ENCODE data around the gene ABLIM2. TPM values are rescaled to one million over a fixed set of nuclear protein-coding genes. Genes with fewer than 3 reads are reported as not detected.

The ABLIM2 gene
- total RNA-seq, 1 donor from 2014 or later, result 2.6 TPM

DNA sequence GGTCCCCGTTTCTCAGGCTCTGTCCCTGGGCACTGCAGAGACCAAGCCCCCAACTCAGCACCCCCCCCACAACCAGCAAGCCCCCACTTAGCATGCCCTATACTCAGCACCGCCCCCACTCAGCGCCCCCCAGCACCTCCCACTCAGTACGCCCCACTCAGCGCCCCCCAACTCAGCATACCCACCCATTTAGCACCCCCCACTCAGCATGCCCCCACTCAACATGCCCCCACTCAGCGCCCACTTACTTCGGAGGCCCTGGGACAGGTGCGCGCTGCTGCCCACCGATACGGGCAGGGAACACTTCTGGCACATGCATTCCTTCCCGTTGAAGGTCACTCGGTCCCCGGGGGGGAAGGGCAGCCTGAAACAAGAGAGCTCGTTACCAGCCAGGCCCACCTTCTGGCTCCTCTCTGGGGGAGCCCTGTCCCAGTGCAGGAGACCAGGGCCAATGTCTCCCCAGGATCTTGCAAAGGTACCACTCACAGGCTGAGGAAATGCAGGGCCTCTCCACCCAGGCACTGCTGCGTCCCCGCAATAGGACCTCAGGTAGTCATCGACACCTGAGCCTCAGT lies 70.6 kb downstream of the ABLIM2 start:
- no peak for DNase-seq (ENCODE audit: low read depth in 2 of 2)

DNA sequence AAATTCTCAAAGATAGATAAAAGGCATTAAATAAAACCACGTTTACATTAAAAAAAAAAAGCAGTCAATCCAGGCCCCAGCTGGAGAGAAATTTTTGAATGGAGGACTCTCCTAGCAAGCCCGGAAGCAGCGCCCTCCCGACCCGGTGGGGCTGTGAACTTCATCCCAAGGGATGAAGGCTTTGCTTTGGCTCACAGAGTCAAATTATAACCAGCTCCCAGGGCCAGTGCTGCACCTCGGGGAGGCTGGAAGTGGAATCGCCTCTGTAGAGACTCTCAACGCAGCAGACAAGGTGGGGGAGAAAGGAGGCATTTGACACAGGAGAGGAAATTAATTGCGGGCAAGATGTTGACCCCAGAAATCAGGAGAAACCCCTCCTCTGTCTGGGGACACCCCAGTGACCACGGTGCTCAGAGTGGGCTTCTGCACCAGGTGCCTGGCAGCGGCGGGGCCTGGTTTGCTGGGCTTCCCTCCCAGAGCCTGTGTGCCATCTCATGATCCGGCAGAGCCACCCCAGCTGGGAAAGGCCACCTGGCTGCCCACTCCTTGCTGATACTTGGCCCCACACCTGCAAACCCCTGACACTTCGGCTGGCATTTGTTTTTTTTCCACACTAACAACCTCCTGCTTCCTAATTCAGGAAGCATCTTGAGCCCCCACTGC lies 71.7 kb downstream of the ABLIM2 start:
- no peak for DNase-seq (ENCODE audit: low read depth in 2 of 2)

DNA sequence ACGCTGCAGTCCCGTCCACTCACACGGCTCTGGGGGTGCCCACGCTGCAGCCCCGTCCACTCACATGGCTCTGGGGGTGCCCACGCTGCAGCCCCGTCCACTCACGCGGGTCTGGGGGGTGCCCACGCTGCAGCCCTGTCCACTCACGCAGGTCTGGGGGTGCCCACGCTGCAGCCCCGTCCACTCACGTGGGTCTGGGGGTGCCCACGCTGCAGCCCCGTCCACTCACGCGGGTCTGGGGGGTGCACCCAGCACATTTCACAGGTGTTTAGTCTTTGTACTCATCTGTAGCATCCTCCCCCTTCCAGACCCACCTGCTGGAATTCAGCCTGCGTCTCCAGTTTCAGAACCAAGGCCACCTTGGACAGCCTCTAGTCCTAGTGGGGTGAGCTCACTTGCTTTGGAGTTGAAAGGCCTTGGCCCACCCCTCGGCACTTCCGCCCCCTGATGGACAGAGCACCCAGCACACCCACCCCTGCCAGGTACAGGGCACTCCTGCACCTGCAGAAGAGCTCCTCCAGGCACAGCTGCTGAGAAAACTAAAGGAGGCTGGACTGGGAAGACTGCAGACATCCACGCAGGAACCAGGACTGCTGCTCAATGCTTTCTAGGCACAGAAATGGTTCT lies 73.0 kb downstream of the ABLIM2 start:
- no peak for DNase-seq (ENCODE audit: low read depth in 2 of 2)

DNA sequence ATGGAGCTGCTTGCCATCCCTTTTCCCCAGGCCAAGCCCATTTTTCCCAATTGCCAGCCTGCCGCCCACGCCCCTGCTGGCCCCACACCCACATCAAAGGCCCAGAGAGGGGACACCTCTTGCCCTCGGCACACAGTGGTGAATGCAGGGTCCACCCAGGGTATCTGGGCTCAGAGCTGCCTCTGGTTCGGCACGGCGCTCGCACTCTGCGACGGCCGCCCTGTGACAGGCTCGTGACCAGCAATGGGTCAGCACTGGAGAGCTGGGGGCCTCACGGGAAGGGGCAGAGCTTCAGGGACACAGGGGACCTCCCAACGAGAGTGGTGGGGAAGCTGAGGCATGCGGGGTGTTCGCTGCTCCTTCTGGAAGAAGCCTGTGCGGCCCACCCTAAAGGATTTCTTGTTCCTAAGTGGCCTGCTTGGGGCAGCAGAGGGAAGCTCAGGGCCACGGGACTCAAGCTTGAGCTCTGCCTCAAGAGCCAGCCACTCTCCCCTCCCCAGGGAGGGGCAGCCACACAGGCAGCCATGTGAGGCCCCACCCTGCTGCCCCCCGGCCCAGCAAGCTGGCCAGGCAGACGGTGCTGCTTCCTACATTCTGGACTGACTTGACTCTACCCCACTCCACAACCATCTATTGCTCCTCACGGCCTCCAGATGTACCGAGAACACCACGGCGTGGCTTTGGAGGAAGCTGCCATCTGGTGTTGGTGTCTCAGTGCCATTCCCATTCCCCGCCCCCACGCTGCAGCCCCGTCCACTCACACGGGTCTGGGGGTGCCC lies 73.7 kb downstream of the ABLIM2 start:
- DNase-seq (ENCODE audit: low read depth in 2 of 2), result no peak

DNA sequence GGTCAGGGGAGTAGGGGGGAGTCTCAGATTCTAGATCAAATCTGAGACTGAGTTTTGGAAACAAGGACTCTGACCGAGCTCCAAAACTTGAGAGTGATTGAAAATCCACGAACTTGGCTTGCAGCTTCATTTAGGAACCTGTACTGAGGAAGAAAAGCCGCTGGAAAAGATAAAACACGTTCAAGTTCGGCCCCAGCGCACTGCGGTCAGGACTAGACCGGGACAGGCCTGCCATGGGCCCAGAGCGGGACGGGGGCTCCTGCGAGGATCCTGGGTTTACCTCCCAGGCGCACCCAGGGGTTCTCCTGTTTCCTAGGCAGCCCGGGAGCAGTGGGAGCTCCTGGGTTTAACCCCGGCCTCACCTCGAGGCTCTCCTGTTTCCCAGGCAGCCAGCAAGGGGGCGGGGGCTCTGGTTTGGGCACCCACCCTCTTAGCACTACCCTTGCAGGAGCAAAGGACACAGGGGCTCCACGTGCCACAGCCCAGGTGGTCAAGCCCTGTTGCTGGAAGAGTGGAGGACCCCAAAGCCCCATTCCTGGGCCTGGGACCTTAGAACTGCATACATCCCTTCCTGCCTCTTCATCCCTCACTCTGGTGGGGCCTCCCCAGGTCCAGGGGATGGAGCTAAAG lies 74.5 kb downstream of the ABLIM2 start:
- no peak for DNase-seq (ENCODE audit: low read depth in 2 of 2)

DNA sequence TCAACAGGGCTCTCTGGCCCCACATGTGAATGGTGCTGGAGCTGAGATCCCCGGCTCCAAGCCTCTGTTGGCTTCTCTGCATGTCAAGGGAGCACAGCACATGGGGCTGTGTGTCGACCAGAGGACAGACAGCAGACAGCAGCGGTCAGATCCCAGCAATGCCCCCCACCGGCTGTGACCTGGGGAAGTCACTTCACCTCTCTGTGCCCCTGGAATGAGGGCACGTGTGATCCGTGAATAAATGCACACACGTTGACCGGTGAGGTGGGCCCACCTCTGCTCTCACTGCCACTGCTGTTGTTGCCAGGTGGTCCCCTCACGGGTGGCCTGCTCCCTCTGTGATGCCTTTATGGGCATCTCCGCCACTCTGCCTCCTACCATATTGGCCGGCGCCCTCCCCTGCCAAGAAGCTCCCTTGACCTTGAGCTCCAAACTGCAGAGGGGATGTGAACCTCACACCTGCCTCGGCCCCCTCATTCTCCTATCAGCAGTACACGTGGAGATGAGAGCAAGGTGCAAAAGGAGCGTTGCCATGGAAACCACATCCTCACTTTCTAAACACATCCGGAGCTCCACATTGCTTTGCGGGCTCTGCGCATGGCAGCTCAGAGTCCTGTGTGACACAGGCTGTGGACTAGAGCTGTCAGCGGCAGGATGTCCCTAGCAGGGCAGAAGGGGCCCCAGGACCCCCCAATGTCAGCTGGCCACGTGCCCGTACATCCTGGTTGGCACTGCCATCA lies 75.4 kb downstream of the ABLIM2 start:
- DNase-seq (ENCODE audit: low read depth in 2 of 2), result no peak

DNA sequence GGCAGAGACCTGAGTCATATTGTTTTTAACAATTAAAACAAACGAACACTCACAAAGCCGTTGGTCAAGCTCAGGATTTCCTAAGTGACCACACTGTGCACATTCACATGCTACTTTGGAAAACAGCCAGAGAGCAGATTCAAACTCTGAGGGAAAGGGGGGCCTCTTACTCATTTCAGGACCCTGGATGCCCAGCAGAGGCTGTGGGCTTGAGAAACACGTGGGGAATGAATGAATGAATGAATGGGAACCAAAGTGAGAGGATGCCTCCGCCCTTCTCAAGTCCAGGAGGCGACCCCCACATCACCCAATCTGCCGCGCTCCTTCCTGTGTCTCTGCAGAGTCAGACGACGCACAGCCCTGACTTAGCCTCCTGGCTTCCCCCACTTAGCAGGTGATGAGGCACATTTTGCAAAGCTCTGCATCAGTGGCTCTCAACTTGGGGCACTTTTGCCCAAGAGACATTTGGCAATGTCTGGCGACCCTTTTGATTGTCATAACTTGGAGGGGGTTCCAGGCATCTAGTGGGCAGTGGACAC lies 76.0 kb downstream of the ABLIM2 start:
- DNase-seq (ENCODE audit: low read depth in 2 of 2), result peak; percentile 85 to 93

DNA sequence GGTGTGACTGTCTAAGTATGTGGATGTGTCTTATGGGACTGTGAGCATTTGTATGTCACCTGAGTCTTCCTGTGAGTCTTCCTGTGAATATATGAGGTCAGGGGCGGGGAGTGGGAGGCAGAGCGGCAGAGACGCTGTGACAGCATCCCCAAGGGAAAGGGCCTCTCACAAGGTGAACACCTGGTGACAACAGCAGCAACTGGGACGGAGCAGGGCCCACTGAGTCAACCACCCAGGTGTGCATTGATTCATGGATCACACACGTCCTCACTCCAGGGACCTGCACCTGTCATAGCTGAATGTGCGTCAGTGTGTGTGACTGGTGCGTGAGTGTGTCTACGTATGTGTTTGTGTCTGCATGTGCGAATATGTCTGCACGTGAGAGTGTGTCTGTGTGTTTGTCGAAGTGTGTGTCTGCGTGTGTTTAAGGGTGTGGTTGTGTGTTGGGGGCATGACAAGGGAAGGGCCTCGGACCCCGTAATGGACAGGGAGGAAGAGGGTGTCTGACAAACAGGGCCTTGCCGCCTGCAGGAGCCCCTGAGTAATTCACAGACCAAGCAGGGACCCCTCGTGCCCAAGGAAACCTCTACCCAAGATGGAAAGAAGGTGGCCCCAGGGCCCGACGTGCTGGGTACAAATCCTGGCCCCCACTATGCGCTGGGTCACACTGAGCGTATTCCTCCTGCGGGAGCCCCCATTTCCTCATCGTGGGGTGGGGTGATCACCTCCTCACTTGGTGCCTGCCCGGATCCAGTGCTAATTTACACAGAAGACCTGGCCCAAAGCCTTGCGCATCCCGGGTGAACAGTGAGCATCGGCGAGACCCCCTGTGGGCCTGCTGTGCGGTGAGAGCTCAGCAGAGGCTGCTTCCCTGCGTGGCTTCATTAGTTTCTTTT lies 76.7 kb downstream of the ABLIM2 start:
- no peak for DNase-seq (ENCODE audit: low read depth in 2 of 2)

DNA sequence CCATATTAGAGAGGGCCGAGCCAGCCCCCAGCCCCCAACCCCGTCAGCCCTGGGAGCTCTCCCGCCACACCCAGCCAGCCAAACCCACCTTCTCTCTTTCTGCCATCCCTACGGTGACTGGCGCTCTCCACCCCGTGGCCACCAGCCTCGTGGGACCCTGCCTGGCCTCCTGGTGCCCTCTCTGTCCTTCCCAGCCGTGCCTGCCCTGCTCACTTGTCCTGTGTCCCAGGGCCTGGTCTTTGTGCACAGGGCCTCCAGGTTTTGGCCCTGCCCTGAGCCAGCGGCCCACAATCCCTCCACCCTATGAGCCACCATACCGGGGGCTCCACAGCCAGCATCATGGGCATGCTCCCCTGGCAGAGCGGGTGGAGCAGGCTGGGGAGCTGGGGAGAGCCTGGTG lies 77.4 kb downstream of the ABLIM2 start:
- DNase-seq (ENCODE audit: low read depth in 2 of 2), result no peak

DNA sequence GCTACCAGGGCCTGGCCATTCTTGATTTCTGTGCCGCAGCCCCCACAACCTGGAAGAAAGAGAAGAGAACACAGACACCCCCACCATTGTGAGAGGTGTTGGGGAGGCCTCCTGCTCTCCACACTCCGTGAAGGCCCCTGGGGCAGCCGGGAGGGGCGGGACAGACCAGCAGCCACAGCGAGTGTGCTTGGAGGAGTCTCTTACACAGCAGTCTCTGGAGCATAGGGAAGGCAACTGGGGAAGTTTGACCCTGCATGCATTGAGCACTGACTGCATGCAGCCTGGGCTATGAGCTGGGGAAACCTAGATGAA lies 77.9 kb downstream of the ABLIM2 start:
- DNase-seq (ENCODE audit: low read depth in 2 of 2), result no peak

DNA sequence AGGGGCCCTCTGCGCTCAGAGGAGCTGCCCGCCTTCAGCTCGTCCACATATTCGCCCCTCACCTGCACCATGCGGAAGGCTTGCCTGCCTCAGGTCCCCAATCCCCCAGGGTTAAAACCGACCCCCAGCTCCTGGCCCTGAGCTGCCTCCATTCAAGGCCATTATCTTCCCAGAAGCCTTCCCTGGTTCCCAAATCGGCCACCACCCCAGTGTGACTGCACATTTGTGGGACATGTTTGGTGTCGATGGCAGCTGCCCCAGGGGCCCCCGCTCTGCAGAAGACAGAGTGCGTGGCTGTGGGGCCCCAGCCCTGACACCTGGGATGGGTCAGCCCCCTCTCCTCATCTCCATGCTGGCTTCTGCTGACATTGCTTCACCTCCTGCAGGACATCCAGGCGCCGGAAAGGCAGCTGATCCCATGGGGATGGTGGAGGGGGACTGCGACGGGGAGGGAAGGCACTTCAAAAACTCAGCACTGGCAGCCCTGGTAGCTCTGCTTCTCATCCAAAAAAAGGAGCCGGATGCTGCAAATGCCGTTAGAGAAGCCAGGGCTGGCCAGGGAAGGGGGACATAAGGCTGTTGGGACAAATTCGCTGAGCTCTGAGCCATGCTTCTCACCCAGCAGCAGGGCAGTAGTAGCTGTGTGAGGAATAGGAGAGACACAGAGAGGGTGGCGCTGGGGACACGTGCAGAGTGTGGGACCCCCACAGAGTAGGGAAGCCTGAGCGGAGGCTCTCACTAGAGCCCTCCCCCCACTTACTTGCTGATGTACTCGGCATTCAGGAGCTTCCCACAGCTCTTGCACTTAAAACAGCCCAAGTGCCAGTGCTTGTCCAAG lies 78.5 kb downstream of the ABLIM2 start:
- no peak for DNase-seq (ENCODE audit: low read depth in 2 of 2)

DNA sequence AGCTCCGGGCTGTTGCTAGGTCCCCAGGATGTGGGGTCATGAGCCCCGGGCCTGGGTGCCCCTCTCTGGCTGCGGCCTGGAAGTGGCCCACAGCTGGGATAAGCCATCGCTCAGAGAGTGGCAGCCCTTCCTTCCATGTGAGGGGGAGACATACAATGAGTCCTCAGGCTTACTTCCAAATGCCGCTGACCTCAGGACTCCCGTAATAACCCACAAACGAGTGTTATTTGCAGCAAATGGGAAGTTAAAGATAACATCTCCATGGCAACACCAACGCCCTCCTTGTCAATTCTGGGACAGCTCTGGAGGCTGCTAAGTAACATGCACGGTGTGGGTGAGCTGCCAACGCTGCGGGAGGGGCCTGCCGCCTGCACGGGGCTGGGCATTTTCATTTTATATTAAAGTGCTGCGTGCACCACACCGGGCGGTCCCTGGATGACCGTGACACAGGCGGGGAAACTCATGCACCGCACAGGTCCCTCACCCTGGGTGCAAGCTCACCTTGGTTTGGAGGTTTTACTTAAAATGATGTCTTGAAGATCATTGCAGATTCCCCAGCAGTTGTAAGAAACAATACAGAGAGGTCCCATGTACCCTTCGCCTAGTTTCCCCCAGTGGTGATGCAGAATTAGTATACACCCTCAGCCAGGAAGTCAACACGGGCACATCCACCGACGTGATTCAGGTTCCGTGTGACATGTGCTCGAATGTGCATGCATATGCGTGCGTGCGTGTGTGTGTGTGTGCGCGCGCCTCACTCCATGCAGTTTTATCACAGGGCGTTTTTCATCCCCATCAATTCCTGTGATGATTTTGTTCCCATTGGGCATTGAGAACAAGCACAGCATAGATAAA lies 79.4 kb downstream of the ABLIM2 start:
- peak; percentile 14 to 18 for DNase-seq (ENCODE audit: low read depth in 2 of 2)

DNA sequence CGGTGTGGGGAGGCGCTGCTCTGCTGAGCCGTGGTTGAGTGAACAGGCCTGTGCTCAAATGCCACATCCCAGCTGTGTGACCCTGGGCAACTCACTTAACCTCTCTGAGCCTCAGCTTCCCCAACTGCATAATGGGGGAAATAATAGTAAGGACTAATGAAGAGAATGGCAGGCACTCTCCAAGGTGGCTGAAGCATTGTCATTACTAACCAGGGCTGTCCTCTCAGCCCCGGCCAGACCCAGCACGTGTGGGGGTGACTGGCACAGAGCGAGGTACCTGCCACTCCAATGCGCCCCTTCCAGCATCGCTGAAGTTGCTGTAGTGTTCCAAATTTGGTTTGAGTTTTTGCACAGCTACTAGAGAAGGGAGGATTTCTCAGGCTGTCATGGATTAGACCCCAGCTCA lies 80.0 kb downstream of the ABLIM2 start:
- no peak for DNase-seq (ENCODE audit: low read depth in 2 of 2)

DNA sequence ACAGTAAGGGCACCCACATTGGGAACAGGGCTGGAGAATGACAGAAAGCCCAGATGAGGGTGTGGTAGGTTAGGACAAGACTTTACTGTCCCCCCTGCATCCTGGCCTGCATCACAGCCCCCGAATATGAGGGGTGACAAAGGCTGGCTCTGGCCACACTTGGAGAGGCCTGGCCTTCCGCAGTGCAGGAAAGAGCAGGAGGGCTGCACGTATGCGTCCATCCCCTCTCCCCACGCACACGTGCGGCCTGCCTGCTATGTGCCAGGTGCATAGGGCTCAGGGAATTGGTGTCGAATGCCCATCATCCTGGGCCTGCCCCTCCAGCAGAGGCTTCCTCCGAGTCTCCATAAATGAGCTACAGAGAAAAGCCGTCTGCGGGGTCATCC lies 80.5 kb downstream of the ABLIM2 start:
- DNase-seq (ENCODE audit: low read depth in 2 of 2), result no peak

DNA sequence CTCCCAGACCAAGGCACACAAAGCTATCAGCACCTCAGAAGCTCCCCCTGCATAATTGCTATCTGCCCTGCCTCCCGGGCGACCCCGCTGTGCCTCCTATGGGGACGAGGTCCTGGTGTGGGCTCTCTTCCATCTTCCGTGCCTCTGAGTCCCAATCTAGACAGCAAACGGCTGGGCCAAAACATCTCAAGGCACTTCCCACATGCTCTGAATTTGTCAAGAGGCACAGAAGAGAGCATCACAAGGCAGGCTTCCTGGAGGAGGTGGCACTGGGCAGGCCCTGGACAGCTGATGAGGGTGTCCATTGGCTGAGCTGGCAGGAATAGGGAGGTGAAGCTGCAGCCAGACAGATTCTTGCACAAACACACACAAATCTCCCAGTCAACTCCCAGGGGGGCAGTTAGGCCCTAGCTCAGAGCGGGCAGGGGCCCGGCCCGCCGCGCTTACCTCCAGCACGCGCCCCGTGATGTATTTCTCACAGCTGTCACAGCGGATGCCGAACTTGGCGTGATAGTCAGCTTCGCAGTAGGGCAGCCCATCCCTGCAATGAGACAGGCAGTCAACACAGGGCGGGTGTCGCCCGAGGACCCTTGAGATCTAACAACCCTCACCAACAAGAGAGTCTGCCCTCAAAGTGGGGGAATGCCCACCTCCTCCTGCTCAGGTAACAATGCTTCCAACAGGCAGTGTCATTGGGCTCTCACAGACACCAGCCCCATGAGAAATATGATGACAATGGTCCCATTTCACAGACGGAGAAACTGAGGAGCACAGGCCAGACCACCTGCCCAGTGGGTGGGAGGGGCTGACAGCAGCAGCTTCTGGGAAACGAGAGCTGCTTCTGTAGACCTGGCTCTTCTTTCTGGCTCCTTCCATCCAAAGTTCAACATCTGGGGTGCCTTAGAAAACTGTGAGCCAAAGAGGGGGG lies 81.2 kb downstream of the ABLIM2 start:
- no peak for DNase-seq (ENCODE audit: low read depth in 2 of 2)

DNA sequence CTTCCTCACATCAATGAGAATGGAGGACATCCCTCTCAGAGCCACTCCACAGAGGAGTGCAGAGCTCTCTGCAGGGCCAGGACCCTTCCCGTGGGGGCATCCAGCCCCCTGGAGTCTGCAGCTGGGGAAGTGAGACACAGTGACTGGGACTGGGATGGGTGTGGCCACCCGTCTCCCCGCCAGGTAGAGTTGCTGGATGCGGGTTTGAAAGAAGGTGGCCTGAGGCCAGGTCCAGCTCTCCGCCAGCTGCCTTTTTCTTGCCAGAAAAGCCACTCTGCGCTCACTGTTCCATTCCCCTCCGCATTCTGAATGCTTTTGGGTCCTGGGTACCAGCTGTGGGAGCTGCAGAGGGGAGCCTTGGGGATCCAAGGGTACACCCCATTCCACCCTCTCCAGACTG lies 82.6 kb downstream of the ABLIM2 start:
- DNase-seq (ENCODE audit: low read depth in 2 of 2), result no peak

DNA sequence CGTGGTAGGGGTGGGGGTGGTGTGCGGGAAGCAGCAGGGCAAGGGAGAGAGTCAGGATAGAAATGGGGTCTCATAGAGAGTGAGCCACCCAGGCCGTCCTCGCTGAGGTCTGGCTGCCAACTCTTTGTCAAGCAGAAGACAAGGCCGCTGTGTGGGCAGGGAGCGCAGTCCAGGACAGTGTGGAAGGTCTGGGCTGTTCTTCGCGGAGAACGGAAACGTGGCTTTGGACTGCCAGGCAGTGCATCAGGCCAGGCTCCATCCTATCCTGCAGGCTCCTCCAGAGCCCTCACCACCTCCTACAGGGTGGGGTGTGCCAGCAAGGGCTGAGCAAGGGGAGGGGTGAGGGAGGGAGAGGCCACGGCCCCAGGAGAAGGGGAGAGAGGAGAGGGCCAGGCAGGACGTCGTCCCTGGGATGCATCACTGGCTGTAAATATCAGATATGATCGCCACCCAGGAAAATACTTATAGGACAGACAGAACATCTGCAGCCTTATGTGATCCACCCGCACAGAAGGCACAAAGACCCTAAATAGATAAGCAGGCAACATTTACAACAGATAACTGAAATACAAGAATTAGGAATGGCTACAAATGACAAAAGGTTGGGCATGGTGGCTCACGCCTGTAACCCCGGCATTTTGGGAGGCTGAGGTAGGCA lies 85.3 kb downstream of the ABLIM2 start:
- DNase-seq (ENCODE audit: low read depth in 2 of 2), result no peak
